Mesenchymal stem cell (in vitro differentiated cells and primary cell): Measurements from ENCODE around the gene CCDC71L. TPM values are rescaled to one million over a fixed set of nuclear protein-coding genes. Genes with fewer than 3 reads are reported as not detected.
"Not testable (repeated sequence)": the region's sequence is repeated elsewhere in the genome, so short reads cannot be mapped to it uniquely, and the experiment has no call there.

Experiments used
- DNase-seq: peaks from one replicate; pipeline ENCODE4 v3.0.0-alpha.2; 2013
- H2AFZ ChIP-seq: one replicate; pipeline ENCODE4 v1.6.1; 2013; ENCODE audit warnings: low read depth, mild to moderate bottlenecking, control low read depth, inconsistent platforms, low read length, moderate library complexity
- H2AK5ac ChIP-seq: 2 replicates; pipeline ENCODE4 v1.6.1; 2013; ENCODE audit warnings: low read length, moderate library complexity, mild to moderate bottlenecking, inconsistent platforms; ENCODE audit not compliant: severe bottlenecking
- H2BK120ac ChIP-seq: one replicate; pipeline ENCODE4 v1.6.1; 2013; ENCODE audit warnings: low read depth, mild to moderate bottlenecking, inconsistent platforms, low read length, moderate library complexity
- H2BK12ac ChIP-seq, 2 experiments: one replicate each; pipeline ENCODE4 v1.6.1; 2013; ENCODE audit warnings: inconsistent platforms in 2 of 2, low read length in 2 of 2, mild to moderate bottlenecking in 2 of 2, moderate library complexity in 2 of 2, control low read depth in 1 of 2
- H2BK15ac ChIP-seq: one replicate; pipeline ENCODE4 v1.6.1; 2013; ENCODE audit warnings: mild to moderate bottlenecking, low read depth, inconsistent platforms; ENCODE audit not compliant: poor library complexity, severe bottlenecking
- H2BK5ac ChIP-seq: 2 replicates; pipeline ENCODE4 v1.6.1; 2013; ENCODE audit warnings: low read depth, mild to moderate bottlenecking, low read length, control low read depth, inconsistent platforms; ENCODE audit not compliant: poor library complexity, severe bottlenecking
- H3K14ac ChIP-seq, 2 experiments: one replicate each; pipeline ENCODE4 v1.6.1; 2013; ENCODE audit warnings: inconsistent platforms in 2 of 2, low read length in 2 of 2, control low read depth in 1 of 2, mild to moderate bottlenecking in 1 of 2, moderate library complexity in 1 of 2
- H3K18ac ChIP-seq, 2 experiments: one replicate each; pipeline ENCODE4 v1.6.1; 2013; ENCODE audit warnings: inconsistent platforms in 2 of 2, low read length in 2 of 2, control low read depth in 1 of 2, low read depth in 1 of 2, mild to moderate bottlenecking in 1 of 2
- H3K23ac ChIP-seq, 2 experiments: one replicate each; pipeline ENCODE4 v1.6.1; 2013; ENCODE audit warnings: inconsistent platforms in 2 of 2, low read length in 2 of 2, mild to moderate bottlenecking in 2 of 2, moderate library complexity in 2 of 2, control low read depth in 1 of 2
- H3K27ac ChIP-seq: 2 replicates; pipeline ENCODE4 v1.5.1; 2013; ENCODE audit warnings: mild to moderate bottlenecking, moderate library complexity, low read length, control low read depth, inconsistent platforms; ENCODE audit not compliant: poor library complexity, severe bottlenecking
- H3K27me3 ChIP-seq, 2 experiments: 2 replicates each; pipeline versions ENCODE4 v1.6.1 to v1.7.0; 2013; ENCODE audit warnings: low read length in 2 of 2, mild to moderate bottlenecking in 2 of 2, moderate library complexity in 2 of 2, control low read depth in 1 of 2, inconsistent platforms in 1 of 2; ENCODE audit not compliant: control insufficient read depth in 1 of 2, insufficient read depth in 1 of 2
- H3K36me3 ChIP-seq, 2 experiments: 2 replicates each; pipeline versions ENCODE4 v1.6.1 to v1.7.0; 2013; ENCODE audit warnings: low read length in 2 of 2, control low read depth in 1 of 2, inconsistent platforms in 1 of 2, low read depth in 1 of 2, mild to moderate bottlenecking in 1 of 2; ENCODE audit not compliant: insufficient read depth in 2 of 2, control insufficient read depth in 1 of 2
- H3K4ac ChIP-seq, 2 experiments: one replicate each; pipeline ENCODE4 v1.6.1; 2013; ENCODE audit warnings: inconsistent platforms in 2 of 2, low read length in 2 of 2, mild to moderate bottlenecking in 2 of 2, moderate library complexity in 2 of 2, control low read depth in 1 of 2, low read depth in 1 of 2
- H3K4me1 ChIP-seq: 2 replicates; pipeline ENCODE4 v1.6.1; 2013; ENCODE audit warnings: low read depth, low read length, control low read depth; ENCODE audit not compliant: control insufficient read depth, insufficient read depth
- H3K4me2 ChIP-seq: 2 replicates; pipeline ENCODE4 v1.6.1; 2013; ENCODE audit warnings: low read length, mild to moderate bottlenecking, inconsistent platforms; ENCODE audit not compliant: poor library complexity, severe bottlenecking
- H3K4me3 ChIP-seq, 2 experiments: 2 replicates each; pipeline versions ENCODE4 v1.5.1 to v1.7.0; 2013; ENCODE audit warnings: low read length in 2 of 2, mild to moderate bottlenecking in 2 of 2, control low read depth in 1 of 2, low read depth in 1 of 2; ENCODE audit not compliant: insufficient read depth in 1 of 2
- H3K79me1 ChIP-seq: replicated peaks from 2 replicates; pipeline ENCODE4 v1.6.1; 2013; ENCODE audit warnings: mild to moderate bottlenecking, control low read depth, low read length, inconsistent platforms; ENCODE audit not compliant: poor library complexity, severe bottlenecking
- H3K9ac ChIP-seq: 2 replicates; pipeline ENCODE4 v1.7.0; 2013; ENCODE audit warnings: mild to moderate bottlenecking, low read length, moderate library complexity
- H3K9me3 ChIP-seq: 2 replicates; pipeline ENCODE4 v1.7.0; 2013; ENCODE audit warnings: mild to moderate bottlenecking, low read length; ENCODE audit not compliant: control insufficient read depth
- H4K8ac ChIP-seq: one replicate; pipeline ENCODE4 v1.6.1; 2013; ENCODE audit warnings: inconsistent platforms, mild to moderate bottlenecking, low read length, moderate library complexity
- H4K91ac ChIP-seq: one replicate; pipeline ENCODE4 v1.6.1; 2013; ENCODE audit warnings: mild to moderate bottlenecking, low read length, inconsistent platforms
- WGBS: methylation state at CpG from one replicate; pipeline ENCODE4 v1.1.7; 2013; ENCODE audit warnings: mixed read lengths; 5-methylcytosine and 5-hydroxymethylcytosine counted together
- polyA plus RNA-seq, 2 experiments: library from polyadenylated mRNA; stranded (reverse); fragments of 200-250 nt; gene quantifications; one replicate each; pipeline ENCODE4 v1.2.3, GENCODE V29; 2013

CCDC71L gene
- polyA plus RNA-seq (2013, experiment 1 of 2): 24.1 TPM
- polyA plus RNA-seq (2013, experiment 2 of 2): 29.2 TPM

DNA sequence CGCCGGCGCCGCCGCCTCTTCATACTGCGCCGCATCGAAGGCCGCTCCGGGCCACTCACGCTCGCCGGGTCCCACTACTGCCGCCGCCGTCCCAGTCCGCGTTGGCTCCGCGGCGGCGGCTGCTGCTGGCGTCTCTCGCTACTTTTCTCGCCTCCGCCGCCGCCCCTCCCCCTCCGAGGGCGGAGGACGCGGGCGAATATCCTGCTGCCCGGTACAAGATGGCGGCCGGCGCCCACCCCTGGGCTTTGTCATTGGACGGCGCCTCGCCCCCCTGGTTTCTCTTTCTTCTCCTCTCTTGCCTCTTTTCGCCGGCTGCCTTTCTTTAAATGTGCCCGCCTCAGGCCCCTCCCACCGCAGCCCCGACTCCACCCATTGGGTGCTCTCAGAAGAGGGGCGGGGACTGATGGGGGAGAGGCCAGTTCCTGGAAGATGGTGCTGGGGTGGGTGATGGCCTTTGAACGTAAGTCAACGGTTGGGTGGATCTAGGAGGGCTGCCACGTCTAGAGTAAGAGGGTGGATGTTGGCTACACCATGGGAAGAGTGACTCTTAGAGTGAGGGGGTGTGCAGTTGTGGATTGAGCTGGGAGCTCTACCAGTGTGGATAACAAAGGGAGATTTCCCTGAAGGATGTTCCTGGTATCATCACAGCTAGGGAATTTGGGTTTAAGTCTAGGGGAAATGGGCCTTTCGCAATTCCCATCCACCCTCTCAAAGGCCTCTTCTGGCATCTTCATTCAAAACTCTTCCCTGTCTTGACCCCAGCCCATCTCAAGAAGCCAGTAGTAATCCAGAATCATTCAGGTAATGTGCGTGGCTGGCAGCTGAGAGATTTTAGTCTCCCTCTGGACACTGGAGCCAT is at the start of gene CCDC71L:
Gene CCDC71L, minus strand, starts transcription at position 297 of the 859 bp plus-strand sequence. Its CDS starts 262 bp downstream, at position 35.
- Histone ChIP-seq H2AK5ac (peak within 1 kb of the TSS; percentile 70), H4K91ac (peak within 1 kb of the TSS; percentile 81), H2BK12ac (peak within 1 kb of the TSS; percentile 6 to 97), H2BK15ac (peak within 1 kb of the TSS; percentile 99), H2AFZ (peak within 1 kb of the TSS; percentile 96), H2BK120ac (peak within 1 kb of the TSS; percentile 100), H3K79me1 (peaks cover 3% of the 10 kb centered on the region), H3K14ac (peak within 1 kb of the TSS; percentile 58 to 100), H3K36me3 (peaks cover 0 to 14% of the 10 kb centered on the region in 2 experiments), H3K27ac (peak within 1 kb of the TSS; percentile 92), H3K27me3 (no peaks in the 10 kb centered on the region), H2BK5ac (peak within 1 kb of the TSS; percentile 95), H3K4me1 (no peaks in the 10 kb centered on the region), H3K9ac (peak within 1 kb of the TSS; percentile 95), H3K4me2 (peak within 1 kb of the TSS; percentile 77), H3K4me3 (peak within 1 kb of the TSS; percentile 82 to 97), H3K4ac (peak within 1 kb of the TSS; percentile 99 to 100), H3K18ac (peak within 1 kb of the TSS; percentile 91 to 100), H4K8ac (peak within 1 kb of the TSS; percentile 99), H3K23ac (peak within 1 kb of the TSS; percentile 25 to 99), H3K9me3 (no peaks in the 10 kb centered on the region)
- DNase-seq: peak; percentile 96
- WGBS: 9% methylated on average over 25 of the region's 51 CpGs

DNA sequence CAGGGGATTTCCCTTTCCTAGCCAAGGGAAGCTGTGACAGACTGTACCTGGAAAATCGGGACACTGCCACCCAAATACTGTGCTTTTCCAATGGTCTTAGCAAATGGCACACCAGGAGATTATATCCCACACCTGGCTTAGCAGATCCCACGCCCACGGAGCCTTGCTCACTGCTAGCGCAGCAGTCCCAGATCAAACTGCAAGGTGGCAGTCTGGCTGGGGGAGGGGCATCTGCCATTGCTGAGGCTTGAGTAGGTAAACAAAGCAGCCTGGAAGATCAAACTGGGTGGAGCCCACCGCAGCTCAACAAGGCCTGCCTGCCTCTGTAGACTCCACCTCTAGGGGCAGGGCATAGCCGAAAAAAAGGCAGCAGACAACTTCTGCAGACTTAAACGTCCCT is 48.6 kb upstream of the CCDC71L start:
- 87% methylated on average over 7 of the region's 7 CpGs for WGBS
- H2BK12ac ChIP-seq, H3K79me1 ChIP-seq, H3K4me3 ChIP-seq, DNase-seq, H3K27me3 ChIP-seq, H3K9ac ChIP-seq, H3K9me3 ChIP-seq, H3K27ac ChIP-seq, H2AK5ac ChIP-seq, H2BK5ac ChIP-seq, H3K18ac ChIP-seq, H3K4me1 ChIP-seq, H4K91ac ChIP-seq, H3K14ac ChIP-seq, H3K23ac ChIP-seq, H3K36me3 ChIP-seq, H2AFZ ChIP-seq, H2BK120ac ChIP-seq, H2BK15ac ChIP-seq, H4K8ac ChIP-seq, H3K4me2 ChIP-seq, H3K4ac ChIP-seq: not testable (repeated sequence)

DNA sequence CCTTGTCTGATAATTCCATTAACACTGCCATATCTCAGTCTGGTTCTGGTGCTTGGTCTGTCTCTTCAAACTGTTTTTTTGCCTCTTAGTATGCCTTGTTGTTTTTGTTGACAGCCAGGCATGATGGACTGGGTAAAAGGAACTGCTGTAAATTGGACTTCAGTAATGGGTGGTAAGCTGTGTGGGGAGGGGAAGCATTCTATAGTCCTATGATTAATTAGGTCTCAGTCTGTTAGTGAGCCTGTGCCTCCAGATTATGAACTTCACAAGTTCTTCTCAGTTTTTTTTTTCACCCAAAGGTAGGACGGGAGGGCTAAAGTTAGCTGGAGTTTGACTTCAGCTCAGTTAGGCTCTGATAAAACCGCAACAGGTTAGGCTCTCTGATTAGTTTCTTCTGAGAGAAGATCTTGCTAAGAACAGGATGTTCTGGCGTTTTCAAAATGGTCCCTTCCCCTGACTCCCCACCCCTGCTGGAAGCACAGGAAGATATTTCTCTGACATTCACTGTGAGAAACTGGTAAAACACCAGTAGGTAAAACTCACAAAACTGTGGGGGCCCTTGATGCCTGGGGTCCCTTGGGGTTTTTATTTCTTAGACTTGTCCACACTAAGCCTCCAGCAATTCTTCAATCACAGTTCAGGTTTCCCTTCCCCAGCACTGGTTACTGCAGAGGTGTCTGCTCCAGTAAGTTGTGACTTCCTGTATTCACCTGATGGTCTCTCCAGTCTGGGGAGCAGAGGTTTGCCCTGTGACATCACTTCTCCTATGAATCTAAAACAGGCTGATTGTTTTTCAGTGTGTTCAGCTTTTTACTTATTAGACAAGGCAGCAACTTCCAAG is 43.3 kb upstream of the CCDC71L start:
- no peaks in the 10 kb centered on the region for H3K79me1 ChIP-seq
- H3K36me3 ChIP-seq: no peaks in the 10 kb centered on the region

More for the DNA sequence above, 43.3 kb upstream of the CCDC71L start:
- 76% methylated on average over 3 of the region's 3 CpGs for WGBS
- no peak overlapping the region for H3K4ac ChIP-seq
- no peak overlapping the region for H4K91ac ChIP-seq
- no peaks in the 10 kb centered on the region for H3K27me3 ChIP-seq
- H3K23ac ChIP-seq: no peak overlapping the region
- H2AK5ac ChIP-seq: no peak overlapping the region
- H2BK12ac ChIP-seq: no peak overlapping the region
- DNase-seq: no peak
- no peak overlapping the region for H3K4me3 ChIP-seq
- no peak overlapping the region for H4K8ac ChIP-seq
- H3K9ac ChIP-seq: no peak overlapping the region
- H2AFZ ChIP-seq: peak overlapping the region; percentile 27
- H2BK5ac ChIP-seq: no peak overlapping the region
- peak overlapping the region; percentile 69 for H2BK15ac ChIP-seq
- no peak overlapping the region for H2BK120ac ChIP-seq
- H3K9me3 ChIP-seq: no peaks in the 10 kb centered on the region
- H3K18ac ChIP-seq: no peak overlapping the region
- H3K4me2 ChIP-seq: no peak overlapping the region
- no peak overlapping the region for H3K27ac ChIP-seq
- no peak overlapping the region for H3K14ac ChIP-seq
- H3K4me1 ChIP-seq: no peaks in the 10 kb centered on the region
